Measurements from ENCODE around the gene CLDN7.

- TF ChIP-seq CTCF (IDR thresholded peaks at IDR 0.05; ENCODE audit: low read depth, low read length) (no peak), EZH2phosphoT487 (IDR thresholded peaks at IDR 0.05; ENCODE audit: low read depth) (no peak)
These were observed 30.9 kb upstream of the CLDN7 start for GRCh38 chr17:7293159-7293558.
